ENCODE results near the gene HDAC5. TPM values are rescaled to one million over a fixed set of nuclear protein-coding genes. Genes with fewer than 3 reads are reported as not detected.
A peak's percentile ranks its signal among the peaks of the same experiment; 100 is the strongest.
"Not testable (repeated sequence)": the region's sequence is repeated elsewhere in the genome, so short reads cannot be mapped to it uniquely, and the experiment has no call there.

Gene HDAC5
- 10.9 and 22.7 TPM in 2 replicates for total RNA-seq

DNA sequence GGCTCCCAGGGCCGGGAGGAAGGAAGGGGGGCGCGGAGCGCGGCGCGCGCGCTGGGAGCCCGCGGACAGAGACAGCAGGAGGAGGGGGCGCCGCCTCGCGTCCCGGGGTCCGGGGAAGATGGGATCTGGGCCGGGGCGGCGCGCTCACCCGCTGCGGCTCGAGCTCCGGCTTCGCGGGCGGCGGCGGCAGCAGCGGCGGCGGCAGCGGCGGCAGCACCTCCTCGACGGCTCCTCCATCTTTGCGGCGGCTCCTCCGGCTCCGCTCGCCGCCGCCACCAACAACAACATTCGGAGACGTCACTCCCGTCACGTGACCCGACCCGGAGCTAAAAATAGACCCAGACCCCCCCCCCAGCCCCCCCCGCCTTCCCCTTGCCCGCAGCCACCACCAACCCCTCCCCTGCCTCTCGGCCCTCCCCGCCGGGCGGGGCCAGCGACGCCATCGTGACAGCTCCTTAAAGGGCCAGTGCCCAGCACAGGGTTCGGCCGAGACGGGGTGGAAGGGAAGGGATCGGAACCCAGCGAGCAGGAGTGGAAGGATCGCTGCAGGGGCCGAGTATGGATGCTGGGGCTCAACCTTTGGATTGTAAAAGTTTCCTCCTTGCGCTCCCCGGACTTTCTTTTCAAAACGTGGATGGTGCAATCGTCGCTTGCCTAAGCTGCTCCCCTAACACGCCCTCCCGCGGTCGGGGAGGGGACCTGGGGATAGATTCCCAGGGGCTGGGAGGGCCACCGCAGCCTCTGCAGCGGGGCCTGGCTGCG lies at the start of gene HDAC5:
Gene HDAC5 (minus strand): TSS at position 286 of the 762 bp plus-strand sequence. CDS start 6,126 bp downstream, outside the sequence.
- peak; percentile 82 for DNase-seq (ENCODE audit: low read depth)

DNA sequence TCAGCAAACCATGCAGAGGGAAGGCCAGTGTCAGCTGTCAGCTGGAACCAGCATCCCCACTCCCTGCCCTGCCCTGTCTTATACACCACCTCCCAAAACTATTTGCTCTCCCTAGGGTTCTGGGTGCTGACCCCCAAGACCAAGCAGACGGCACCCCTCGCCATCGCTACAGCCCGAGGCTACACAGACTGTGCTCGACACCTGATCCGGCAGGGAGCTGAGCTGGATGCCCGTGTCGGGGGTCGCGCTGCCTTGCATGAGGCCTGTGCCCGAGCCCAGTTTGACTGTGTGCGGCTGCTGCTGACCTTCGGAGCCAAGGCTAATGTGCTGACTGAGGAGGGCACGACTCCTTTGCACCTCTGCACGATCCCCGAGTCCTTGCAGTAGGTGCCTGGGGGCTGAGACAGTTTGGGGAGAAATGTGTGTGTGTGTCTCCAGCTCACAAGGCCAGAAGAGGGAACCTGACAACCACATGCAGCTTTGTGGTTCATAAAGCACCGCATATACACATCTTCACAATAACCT lies 48.6 kb upstream of the HDAC5 start:
- DNase-seq (ENCODE audit: low read depth): no peak

DNA sequence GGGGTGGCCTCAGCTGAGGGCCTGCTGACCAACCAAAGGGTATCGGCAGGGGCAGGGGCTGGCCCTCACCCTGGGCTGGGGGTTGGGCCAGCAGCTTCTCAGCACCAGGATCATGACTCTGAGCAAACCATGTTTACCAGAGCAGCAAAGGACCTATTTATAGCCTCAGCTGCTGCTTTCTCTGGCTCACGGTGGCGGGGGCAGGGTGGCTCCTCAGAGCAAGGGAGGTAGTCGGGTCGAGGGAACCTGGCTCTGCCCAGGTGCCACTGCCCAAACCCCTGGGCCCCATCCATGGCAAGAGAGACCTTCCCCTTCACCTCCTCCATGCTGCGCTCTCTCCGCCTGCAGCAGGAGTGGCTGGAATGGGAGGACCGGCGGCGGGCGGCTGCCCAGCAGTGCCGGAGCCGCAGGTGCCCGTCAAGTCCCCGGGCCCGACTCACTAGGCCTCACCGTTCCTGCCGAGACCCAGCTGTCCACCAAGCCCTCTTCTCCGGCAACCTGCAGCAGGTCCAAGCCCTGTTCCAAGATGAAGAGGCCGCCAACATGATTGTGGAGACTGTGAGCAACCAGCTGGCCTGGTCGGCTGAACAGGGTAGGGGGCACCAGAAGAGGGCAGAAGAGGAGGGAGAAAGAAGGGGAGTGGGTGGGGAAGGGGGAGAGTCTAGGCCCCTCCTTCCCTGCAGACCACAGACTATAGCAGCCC lies 47.2 kb upstream of the HDAC5 start, which contains the start of gene ASB16:
Gene ASB16 (plus strand): TSS at position 206 of the 703 bp plus-strand sequence. CDS start 86 bp downstream, at position 292.
- DNase-seq (ENCODE audit: low read depth): peak; percentile 43

DNA sequence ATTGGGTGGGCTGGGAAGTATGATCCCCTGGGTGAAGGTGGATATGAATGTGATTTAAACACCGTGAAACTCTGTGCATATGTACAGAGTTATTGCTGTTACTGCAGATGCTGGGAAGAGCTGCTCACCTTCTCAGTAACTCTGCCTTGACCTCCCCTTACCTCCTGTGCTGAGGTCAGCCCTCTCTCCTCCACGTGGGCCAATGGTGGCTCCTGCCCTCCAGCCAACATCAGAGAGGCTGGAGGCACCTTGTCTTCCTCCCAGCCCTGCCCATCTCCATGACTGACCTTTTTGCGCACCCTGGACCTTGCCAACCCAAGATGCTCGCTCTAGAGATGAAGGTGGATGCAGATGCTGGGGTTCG lies 46.7 kb upstream of the HDAC5 start:
- DNase-seq (ENCODE audit: low read depth): no peak

DNA sequence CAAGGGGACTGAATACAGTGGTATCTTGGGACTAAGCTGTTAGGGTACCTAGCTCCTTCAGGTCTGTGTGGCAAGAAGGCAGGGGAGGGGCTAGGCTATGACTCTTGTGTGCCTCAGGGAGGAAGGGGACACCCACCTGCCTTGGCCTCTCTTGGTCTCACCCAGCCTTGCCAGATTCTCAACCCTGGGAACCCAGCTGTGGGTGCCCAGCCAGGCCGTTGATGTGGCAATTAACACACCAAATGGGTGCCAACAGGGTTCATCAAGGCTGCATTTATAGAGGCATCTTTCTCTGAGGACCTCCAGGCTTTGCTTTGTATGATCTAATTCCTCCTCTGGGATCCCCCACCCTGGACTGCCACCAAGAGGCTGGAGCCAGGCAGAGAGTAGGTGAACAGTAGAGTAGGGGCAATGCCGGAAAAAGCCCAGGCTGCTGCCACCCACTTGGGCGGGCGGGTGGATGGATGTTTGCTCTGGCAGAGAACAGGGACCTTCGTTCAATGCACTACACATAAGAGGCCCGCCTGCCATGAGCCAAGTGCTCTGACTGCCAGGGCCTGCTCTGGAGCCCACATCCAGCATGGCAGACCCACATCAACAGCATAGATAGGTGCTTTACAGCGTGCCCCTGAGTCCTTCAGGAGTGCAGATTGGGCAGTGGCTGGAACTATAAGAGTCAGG lies 43.9 kb upstream of the HDAC5 start:
- no peak for DNase-seq (ENCODE audit: low read depth)

DNA sequence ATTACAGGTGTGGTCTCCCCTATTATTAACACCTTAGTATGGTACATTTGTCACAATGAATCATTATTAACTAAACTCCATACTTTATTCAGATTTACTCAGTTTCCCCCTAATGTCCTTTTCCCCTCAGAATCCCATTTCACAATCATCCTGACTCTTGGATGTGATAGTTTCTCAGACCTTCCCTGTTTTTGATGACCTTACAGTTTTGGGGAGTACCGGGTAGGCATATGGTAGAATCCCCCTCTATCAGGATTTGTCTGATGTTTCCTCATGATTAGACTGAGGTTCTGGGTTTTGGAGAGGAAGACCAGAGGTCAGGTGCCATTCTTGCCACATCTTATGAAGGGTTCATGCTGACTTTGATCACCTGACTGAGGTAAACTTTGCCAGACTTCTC lies 41.0 kb upstream of the HDAC5 start:
- no peak for DNase-seq (ENCODE audit: low read depth)

DNA sequence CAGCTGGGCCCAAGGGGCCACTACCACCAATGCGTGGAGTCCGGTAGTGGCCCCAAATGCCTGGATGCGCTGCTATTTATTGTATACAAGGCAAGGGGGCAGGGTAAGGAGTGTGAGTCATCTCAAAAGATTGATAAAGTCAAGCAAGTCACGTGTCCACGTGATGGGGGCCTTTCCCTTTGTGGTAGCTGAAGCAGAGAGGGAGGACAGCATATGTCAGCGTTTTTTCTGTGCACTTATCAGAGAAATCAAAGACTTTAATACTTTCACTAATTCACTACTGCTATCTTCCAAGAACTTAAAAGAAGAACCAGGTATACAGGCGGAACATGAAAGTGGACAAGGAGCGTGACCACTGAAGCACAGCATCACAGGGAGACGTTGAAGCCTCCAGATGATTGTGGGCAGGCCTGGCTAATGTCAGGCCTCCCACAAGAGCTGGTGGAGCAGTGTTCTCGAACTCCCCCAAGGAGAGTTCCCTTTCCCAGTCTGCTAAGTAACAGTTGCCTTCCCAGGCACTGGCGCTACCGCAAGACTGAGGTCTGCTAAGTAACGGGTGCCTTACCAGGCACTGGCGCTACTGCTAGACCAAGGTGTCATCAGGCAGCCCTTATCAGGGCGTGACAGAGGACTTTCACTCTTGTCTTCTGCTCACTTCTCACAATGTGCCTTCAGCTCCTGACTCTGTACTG lies 36.2 kb upstream of the HDAC5 start:
- no peak for DNase-seq (ENCODE audit: low read depth)

DNA sequence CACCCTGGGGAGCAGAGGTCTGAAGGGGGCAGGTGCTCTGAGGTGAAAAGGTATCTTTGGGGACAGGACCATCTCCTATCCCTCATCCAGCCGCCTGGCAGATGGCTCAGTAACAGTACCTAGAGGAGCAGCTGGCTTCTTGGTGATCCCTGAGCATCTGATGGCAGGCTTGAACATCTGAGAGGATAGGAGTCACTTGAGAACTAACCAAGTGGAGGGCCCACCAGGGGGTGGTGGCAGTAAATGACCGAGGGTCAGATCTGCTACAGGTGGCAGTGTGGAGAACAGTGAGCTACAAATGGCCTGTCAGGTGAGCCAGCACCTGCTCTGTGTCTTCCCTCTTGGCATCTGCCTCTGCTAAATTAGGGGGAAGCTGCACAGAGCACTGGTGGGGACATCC lies 32.0 kb upstream of the HDAC5 start:
- DNase-seq (ENCODE audit: low read depth): no peak

DNA sequence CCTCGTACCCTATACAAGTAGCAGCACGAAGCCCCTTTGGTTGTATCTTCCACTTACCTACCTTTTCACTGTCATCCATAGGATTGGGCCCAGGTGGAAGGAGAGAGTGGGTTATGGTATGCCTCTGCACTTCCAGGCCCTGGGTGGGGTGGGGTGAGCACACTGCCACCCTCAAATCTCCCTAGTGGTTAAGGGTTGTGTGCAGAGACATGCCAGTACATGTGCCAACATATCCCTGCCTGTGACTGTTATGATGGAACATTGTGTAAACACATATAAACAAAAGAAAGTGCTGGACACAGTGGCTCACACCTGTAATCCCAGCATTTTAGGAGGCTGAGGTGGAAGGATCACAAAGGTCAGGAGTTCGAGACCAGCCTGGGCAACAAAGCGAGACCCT lies 29.4 kb upstream of the HDAC5 start:
- no peak for DNase-seq (ENCODE audit: low read depth)

DNA sequence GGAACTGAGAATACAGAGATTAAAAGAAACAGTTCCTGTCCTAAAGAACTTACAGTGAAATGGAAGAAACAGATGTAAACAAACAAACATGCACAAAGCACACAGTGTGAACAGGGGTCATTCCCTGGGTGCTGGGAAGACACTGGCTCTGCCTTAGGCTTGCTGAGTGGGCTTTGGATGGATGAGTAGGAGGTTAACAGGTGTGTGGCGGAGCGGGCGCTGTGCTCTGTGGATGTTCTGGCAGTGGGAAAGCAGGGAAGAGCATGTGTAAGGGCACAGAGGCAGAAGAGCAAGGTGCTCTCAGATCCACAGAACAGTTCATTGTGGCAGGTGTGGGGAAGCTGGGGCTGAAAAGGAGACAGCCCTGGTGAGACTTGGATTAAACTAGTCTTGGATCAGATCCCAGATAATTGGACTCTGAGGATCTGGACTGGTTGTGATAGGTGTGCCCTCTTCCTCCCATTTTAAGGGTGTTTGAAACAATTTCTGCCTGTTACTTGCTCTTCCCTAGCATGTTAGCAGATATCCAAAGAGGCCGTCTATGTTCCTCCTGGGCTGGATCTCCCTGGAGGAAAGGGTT lies 26.4 kb upstream of the HDAC5 start:
- DNase-seq (ENCODE audit: low read depth): no peak

DNA sequence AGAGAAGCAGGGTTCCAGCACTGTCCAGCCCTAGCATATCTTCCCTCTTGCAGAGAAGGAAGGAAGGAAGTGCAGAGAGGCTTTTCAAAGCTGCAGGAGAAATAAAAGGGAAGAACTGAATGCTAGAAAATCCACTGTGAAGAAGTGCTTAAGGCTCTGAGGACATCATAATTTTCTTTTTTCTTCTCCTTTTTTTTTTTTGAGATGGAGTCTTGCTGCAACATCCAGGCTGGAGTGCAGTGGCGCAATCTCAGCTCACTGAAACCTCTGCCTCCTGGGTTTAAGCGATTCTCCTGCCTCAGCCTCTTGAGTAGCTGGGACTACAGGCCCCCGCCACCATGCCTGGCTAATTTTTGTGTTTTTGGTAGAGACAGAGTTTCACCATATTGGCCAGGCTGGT lies 25.6 kb upstream of the HDAC5 start:
- DNase-seq (ENCODE audit: low read depth): not testable (repeated sequence)

DNA sequence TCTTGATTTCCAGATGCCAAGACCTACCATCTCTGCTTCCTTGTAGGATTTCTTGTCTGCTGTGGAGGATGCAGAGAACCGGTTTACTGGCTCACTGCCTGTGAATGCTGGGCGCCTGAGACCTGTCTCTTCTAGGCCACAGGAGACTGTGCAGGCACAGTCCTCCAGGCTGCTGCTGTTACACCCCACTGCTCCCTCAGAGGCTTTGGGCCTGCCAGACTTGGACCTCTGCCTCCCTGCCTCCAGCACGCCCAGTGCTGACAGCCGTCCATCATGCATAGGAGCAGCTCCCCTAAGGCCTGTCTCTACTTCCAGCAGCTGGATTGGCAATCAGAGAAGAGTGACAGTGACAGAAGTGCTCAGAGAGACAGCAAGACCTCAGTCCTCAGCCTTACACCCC lies 24.4 kb upstream of the HDAC5 start:
- DNase-seq (ENCODE audit: low read depth): no peak

DNA sequence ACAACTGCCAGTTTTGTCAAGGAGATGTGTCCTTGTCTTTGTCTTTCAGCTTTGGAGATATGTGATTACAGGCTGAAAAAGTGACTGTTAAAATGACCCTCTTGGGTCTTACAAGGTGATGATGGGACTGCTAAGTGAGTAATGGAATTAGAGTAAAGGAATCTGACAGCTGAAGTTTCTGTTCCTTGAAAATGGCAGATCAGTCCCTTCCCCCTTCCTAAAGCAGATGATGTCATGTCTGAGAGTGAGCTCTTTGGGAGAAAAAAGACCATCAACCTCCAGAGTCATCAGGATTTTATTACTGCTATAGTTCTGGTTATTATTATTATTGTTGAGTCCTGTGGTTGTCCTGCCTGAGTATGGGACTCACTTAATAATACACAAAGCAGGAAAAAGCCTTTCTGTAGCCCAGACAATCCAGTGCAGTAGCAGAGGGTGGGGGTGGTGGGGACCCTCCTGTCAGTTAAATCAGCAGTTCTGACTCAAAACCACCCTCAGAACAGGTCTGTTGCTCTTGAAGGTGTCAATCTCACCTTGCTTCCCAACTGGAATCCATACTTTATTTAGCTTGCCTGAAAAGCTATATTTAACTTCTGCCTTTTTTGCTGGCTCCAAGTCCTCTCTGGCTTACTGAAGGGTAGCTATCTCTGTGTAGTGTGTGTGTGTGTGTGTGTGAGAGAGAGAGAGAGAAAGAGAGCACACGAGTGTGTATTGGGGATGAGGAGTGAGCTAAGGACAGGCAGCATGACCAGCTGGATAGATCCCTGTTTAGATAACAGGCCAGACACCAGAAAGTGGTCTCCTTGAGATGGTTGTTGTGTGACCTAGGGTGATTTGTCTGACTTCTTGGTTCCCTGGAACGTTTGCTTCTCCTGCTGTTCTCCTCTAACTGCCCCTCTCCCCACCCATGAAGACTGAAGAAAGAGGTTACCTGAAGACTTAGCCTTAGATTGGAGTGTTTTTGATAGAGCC lies 23.2 kb upstream of the HDAC5 start:
- DNase-seq (ENCODE audit: low read depth): no peak

DNA sequence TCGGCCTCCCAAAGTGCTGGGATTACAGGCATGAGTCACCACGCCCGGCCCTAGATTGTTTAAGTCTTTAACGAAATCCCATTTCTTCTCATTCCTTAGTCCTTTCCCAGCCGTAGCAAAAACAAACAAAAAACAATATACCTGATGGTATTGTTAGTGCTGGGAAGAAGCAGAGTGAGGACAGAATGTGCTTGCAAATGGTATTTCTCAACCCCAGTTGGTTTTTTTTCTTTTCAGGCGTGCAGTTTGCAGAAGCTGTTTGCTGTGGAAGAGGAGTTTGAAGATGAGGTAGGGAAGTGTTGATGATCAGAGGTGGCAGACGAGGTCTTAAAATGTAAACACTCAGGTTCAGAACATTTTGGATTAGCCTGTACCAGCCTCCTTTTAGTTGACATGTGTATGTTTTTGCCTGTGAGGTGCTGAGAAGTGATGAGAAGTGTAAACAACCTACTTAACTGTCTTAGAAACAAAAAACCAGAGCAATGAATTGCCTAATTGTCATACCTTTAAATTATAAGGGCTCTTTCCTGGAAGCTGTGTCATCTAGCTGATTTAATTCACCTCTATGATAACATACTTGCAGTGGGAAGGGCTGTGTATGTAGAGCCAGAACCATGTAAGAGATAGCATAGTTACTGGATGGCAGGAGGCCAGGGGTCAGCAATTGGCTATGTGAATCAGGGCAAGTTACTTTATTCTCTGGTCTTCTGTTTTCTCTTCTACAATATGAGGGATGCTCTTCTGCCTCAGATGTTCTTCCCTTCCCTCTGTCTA lies 21.7 kb upstream of the HDAC5 start:
- no peak for DNase-seq (ENCODE audit: low read depth)

DNA sequence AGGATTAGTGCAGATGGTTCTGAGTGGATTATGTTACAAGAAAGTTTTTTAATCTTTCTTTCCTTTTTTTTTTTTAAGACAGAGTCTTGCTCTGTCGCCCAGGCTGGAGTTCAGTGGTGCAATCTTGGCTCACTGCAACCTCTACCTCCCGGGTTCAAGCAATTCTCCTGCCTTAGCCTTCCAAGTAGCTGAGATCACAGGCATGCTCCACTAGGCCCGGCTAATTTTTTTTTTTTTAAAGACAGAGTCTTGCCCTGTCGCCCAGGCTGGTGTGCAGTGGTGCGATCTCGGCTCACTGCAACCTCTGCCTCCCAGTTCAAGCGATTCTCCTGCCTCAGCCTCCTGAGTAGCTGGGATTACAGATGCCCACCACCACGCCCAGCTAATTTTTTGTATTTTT lies 20.5 kb upstream of the HDAC5 start:
- not testable (repeated sequence) for DNase-seq (ENCODE audit: low read depth)

DNA sequence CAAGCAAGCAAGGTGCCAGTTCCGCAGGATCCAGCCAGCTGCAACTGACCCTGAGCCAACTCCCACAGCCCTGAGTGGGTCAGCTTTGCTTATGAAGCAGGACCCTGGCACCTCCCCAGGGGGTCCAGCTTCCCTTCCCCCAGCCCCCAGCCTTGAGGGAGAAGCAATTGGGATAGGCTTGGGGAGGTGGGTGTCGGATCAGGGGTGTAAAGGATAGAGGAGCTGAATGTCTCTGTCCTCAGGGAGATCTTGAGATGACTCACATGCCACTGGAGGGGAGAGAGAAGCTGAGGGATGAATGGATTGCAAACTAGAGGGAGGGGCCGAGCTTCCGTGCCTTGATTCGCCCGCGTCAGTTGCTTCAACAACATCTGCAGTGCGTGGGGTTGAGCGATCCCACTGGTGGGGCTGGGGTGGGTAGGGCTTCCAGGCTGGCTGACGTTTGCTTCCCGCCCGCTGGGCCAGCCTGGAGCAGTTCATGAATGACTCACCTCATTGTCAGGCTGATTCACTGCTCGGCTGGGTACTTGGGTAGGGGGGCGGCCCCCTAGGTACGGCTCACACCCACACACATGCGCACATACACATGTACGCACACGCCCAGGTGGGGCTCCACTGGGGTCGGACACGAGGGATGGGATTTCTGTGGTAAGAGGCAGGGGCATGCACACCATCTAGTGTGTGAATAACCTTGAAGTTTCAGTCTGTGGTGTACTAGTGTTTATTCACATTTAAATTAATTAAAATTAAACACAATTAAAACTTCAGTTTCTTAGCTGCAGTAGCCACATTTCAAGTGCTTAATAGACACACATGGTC lies 14.7 kb upstream of the HDAC5 start:
- peak; percentile 97 for DNase-seq (ENCODE audit: low read depth)

DNA sequence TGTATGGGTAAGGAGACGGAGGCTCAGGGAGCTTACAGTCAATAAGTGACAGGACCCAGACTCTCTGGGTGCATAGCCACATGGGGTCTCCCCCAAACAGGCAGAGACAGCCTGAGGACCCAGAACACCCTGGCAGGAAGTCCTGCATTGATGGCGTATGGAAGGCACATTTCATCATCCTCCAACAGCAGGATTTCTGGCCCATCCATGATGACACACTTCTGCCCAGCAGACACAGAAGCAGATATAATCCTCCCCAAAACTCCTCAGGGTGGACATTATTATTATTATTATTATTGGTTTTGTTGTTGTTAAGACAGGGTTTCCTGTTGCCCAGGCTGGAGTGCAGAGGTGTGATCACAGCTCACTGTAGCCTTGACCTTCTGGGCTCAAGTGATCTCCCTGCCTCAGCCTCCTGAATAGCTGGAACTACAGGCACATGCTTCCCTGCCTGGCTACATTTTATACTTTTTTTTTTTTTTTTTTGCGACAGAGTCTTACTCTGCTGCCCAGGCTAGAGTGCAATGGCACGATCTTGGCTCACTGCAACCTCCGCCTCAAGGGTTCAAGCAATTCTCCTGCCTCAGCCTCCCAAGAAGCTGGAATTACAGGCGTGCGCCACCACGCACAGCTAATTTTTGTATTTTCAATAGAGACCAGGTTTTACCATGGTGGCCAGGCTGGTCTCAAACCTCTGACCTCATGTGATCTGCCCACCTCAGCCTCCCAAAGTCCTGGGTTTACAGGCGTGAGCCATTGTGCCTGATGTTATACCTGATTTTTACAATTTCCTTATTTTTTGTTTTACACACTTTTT lies 11.5 kb upstream of the HDAC5 start:
- no peak for DNase-seq (ENCODE audit: low read depth)
